PFSK-1 (cell line): ENCODE data around the gene RBFOX1.

Experiments used
- POLR2AphosphoS5 ChIP-seq: IDR thresholded peaks from 2 replicates; pipeline ENCODE4 v1.6.1; 2012; ENCODE audit warnings: low read depth, mild to moderate bottlenecking, control low read depth, low read length, moderate library complexity
- SIN3A ChIP-seq: IDR thresholded peaks from 2 replicates; pipeline ENCODE4 v1.6.1; 2012; ENCODE audit warnings: mild to moderate bottlenecking, low read length, moderate library complexity, borderline replicate concordance; ENCODE audit not compliant: insufficient read depth
- TAF1 ChIP-seq: IDR thresholded peaks from 2 replicates; pipeline ENCODE4 v1.6.1; 2012; ENCODE audit warnings: low read length, control low read depth, borderline replicate concordance; ENCODE audit not compliant: insufficient read depth
- TF ChIP-seq, protein P1 (sequence below), 2 experiments: IDR thresholded peaks; 2 replicates each; pipeline versions ENCODE4 v1.6.1 to v1.8.0; 2011 to 2012; ENCODE audit warnings: low read depth in 2 of 2, low read length in 2 of 2, control low read depth in 1 of 2, inconsistent platforms in 1 of 2, mild to moderate bottlenecking in 1 of 2, moderate library complexity in 1 of 2; ENCODE audit not compliant: insufficient read depth in 1 of 2

- TF ChIP-seq, protein P1, sequence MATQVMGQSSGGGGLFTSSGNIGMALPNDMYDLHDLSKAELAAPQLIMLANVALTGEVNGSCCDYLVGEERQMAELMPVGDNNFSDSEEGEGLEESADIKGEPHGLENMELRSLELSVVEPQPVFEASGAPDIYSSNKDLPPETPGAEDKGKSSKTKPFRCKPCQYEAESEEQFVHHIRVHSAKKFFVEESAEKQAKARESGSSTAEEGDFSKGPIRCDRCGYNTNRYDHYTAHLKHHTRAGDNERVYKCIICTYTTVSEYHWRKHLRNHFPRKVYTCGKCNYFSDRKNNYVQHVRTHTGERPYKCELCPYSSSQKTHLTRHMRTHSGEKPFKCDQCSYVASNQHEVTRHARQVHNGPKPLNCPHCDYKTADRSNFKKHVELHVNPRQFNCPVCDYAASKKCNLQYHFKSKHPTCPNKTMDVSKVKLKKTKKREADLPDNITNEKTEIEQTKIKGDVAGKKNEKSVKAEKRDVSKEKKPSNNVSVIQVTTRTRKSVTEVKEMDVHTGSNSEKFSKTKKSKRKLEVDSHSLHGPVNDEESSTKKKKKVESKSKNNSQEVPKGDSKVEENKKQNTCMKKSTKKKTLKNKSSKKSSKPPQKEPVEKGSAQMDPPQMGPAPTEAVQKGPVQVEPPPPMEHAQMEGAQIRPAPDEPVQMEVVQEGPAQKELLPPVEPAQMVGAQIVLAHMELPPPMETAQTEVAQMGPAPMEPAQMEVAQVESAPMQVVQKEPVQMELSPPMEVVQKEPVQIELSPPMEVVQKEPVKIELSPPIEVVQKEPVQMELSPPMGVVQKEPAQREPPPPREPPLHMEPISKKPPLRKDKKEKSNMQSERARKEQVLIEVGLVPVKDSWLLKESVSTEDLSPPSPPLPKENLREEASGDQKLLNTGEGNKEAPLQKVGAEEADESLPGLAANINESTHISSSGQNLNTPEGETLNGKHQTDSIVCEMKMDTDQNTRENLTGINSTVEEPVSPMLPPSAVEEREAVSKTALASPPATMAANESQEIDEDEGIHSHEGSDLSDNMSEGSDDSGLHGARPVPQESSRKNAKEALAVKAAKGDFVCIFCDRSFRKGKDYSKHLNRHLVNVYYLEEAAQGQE (IDR thresholded peaks at IDR 0.05; ENCODE audit: insufficient read depth in 1 of 2, low read depth in 2 of 2, low read length in 2 of 2), result no peak
- TF ChIP-seq POLR2AphosphoS5 (no peak), TAF1 (no peak), SIN3A (no peak)
Observed at GRCh38 chr16:7304279-7304678, 28.4 kb upstream of the RBFOX1 start.
